GM18517 (cell line): ENCODE measurements around the gene FBXO36.

Source experiments
- ATAC-seq: cut with Tn5 transposase; IDR thresholded peaks from one replicate; pipeline ENCODE4 v1.9.1; 2021; ENCODE audit warnings: mild to moderate bottlenecking, moderate library complexity; ENCODE audit not compliant: unreplicated experiment

Gene FBXO36

DNA sequence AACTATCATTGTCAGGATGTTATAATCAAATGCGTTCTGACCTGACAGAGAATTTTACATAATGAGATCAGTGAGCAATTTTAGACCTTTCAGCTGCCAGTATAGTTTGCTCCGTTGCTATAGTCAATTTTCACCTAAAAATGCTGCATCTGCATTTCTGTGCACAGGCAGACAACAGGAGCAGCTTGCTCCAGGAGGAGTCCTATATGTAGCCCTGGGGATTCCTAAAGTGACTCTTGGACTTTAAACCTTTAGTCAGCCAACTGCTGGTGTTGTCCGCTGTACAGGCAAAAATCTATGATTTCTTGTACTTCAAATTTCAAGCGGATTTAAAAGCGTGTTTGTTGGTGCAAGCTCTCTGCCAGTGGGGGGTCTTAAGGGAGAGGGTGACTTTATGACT is 120.7 kb downstream of the FBXO36 start:
- ATAC-seq: no peak

DNA sequence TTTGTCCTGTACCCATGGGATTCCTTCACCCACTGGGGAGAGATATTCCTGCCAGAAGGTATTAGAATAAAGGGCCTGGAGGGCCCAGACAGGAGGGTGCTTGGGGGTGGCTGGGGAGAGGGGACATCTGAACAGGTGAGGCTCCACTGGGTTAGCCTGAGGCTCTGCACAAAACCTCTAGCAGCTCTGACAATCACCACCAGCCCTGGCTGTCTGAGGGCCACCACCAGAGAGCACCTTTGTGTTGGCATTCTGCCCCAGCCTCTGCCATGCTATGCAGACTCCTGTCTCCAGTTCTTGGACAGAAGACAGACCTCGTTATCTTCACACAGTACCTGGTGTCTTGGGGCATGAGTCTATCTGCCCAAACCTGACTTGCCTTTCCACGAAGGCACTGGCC is 121.2 kb downstream of the FBXO36 start:
- no peak for ATAC-seq

- ATAC-seq: no peak
These were observed 124.2 kb downstream of the FBXO36 start for GRCh38 chr2:230046491-230046890.

- no peak for ATAC-seq
These were observed 125.8 kb downstream of the FBXO36 start for GRCh38 chr2:230048010-230048671.

- no peak for ATAC-seq
These were observed 127.8 kb downstream of the FBXO36 start for GRCh38 chr2:230050136-230050535.

- ATAC-seq: no peak
These were observed 130.0 kb downstream of the FBXO36 start for GRCh38 chr2:230052299-230052698.

- ATAC-seq: no peak
These were observed 131.6 kb downstream of the FBXO36 start for GRCh38 chr2:230053753-230054478.

GRCh38 chr2:230060672-230061293 is 138.5 kb downstream of the FBXO36 start:
- ATAC-seq: no peak
